ENCODE results near the gene MOGAT1. TPM values are rescaled to one million over a fixed set of nuclear protein-coding genes. Genes with fewer than 3 reads are reported as not detected.
"Not testable (repeated sequence)": the region's sequence is repeated elsewhere in the genome, so short reads cannot be mapped to it uniquely, and the experiment has no call there.

Gene MOGAT1
- total RNA-seq, 1 experiment from 2014 or later, result not detected

- POLR2A ChIA-PET (ENCODE audit: unreplicated experiment), result no interaction called here
- Histone ChIP-seq H3K9me3 (ENCODE audit: low read length) (no peaks in the 10 kb centered on the region), H3K4me3 (ENCODE audit: low read length) (no peak overlapping the region), H2AFZ (ENCODE audit: low read length) (no peak overlapping the region), H3K9ac (ENCODE audit: low read length) (no peak overlapping the region), H3F3A (ENCODE audit: low read length, unreplicated experiment) (no peaks in the 10 kb centered on the region), H3K9me2 (replicated peaks; ENCODE audit: low read length) (no peaks in the 10 kb centered on the region), H3K36me3 (ENCODE audit: low read depth, low read length) (no peaks in the 10 kb centered on the region), H4K20me1 (ENCODE audit: low read length) (no peaks in the 10 kb centered on the region), H3K4me1 (ENCODE audit: insufficient read depth, low read length) (peaks cover 13% of the 10 kb centered on the region; the same call in 1 of the 2 replicates), H3K27me3 (ENCODE audit: low read length) (no peaks in the 10 kb centered on the region), H3K79me2 (ENCODE audit: low read length) (no peaks in the 10 kb centered on the region), H3K27ac (ENCODE audit: low read length) (no peak overlapping the region), H3K4me2 (ENCODE audit: low read length) (no peak overlapping the region)
- ATAC-seq (no peak), DNase-seq (no peak)
- TF ChIP-seq CTCF (conservative IDR thresholded peaks at IDR 0.05; ENCODE audit: low read depth, low read length) (no peak), EZH2 (IDR thresholded peaks at IDR 0.05; ENCODE audit: low read length, unreplicated experiment) (no peak), EZH2phosphoT487 (IDR thresholded peaks at IDR 0.05; ENCODE audit: borderline replicate concordance, low read length) (no peak)
- BruUV-seq (replicated peaks), result no TSS peak
- CTCF ChIA-PET, result no interaction called here
- intact Hi-C loops (cut with micrococcal nuclease), result no loop called here
Measured at GRCh38 chr2:222713002-222713401, 41.5 kb downstream of the MOGAT1 start.

GRCh38 chr2:222714361-222715241 lies 43.1 kb downstream of the MOGAT1 start:
- no peak overlapping the region for H3K4me2 ChIP-seq (ENCODE audit: low read length)
- 0 out of 2 replicates have a peak overlapping the region, but pooled peaks have one; percentile 13 for H2AFZ ChIP-seq (ENCODE audit: low read length)
- H3K36me3 ChIP-seq (ENCODE audit: low read depth, low read length), result no peaks in the 10 kb centered on the region
- no peaks in the 10 kb centered on the region for H3K4me1 ChIP-seq (ENCODE audit: insufficient read depth, low read length)
- H3F3A ChIP-seq (ENCODE audit: low read length, unreplicated experiment), result no peaks in the 10 kb centered on the region
- H3K9ac ChIP-seq (ENCODE audit: low read length), result no peak overlapping the region
- H4K20me1 ChIP-seq (ENCODE audit: low read length), result no peaks in the 10 kb centered on the region
- H3K79me2 ChIP-seq (ENCODE audit: low read length), result no peaks in the 10 kb centered on the region
- no peak overlapping the region for H3K4me3 ChIP-seq (ENCODE audit: low read length)
- BruUV-seq (replicated peaks), result no TSS peak
- H3K9me3 ChIP-seq (ENCODE audit: low read length), result no peaks in the 10 kb centered on the region
- intact Hi-C loops (cut with micrococcal nuclease), result no loop called here
- ATAC-seq (no peak), DNase-seq (no peak)
- ChIA-PET CTCF (no interaction called here), POLR2A (ENCODE audit: unreplicated experiment) (no interaction called here)
- TF ChIP-seq EZH2 (IDR thresholded peaks at IDR 0.05; ENCODE audit: low read length, unreplicated experiment) (no peak), CTCF (conservative IDR thresholded peaks at IDR 0.05; ENCODE audit: low read depth, low read length) (no peak), EZH2phosphoT487 (IDR thresholded peaks at IDR 0.05; ENCODE audit: borderline replicate concordance, low read length) (no peak)
- H3K9me2 ChIP-seq (replicated peaks; ENCODE audit: low read length), result no peaks in the 10 kb centered on the region
- H3K27me3 ChIP-seq (ENCODE audit: low read length), result no peaks in the 10 kb centered on the region
- H3K27ac ChIP-seq (ENCODE audit: low read length), result no peak overlapping the region

GRCh38 chr2:222715742-222716141 lies 44.3 kb downstream of the MOGAT1 start:
- no peak overlapping the region for H2AFZ ChIP-seq (ENCODE audit: low read length)
- TF ChIP-seq EZH2 (IDR thresholded peaks at IDR 0.05; ENCODE audit: low read length, unreplicated experiment) (no peak), CTCF (conservative IDR thresholded peaks at IDR 0.05; ENCODE audit: low read depth, low read length) (no peak), EZH2phosphoT487 (IDR thresholded peaks at IDR 0.05; ENCODE audit: borderline replicate concordance, low read length) (no peak)
- no peak overlapping the region for H3K27ac ChIP-seq (ENCODE audit: low read length)
- ChIA-PET POLR2A (ENCODE audit: unreplicated experiment) (no interaction called here), CTCF (no interaction called here)
- H3K4me2 ChIP-seq (ENCODE audit: low read length), result no peak overlapping the region
- H3F3A ChIP-seq (ENCODE audit: low read length, unreplicated experiment), result no peaks in the 10 kb centered on the region
- H3K27me3 ChIP-seq (ENCODE audit: low read length), result no peaks in the 10 kb centered on the region
- no peaks in the 10 kb centered on the region for H3K79me2 ChIP-seq (ENCODE audit: low read length)
- no peaks in the 10 kb centered on the region for H3K36me3 ChIP-seq (ENCODE audit: low read depth, low read length)
- H3K9ac ChIP-seq (ENCODE audit: low read length), result no peak overlapping the region
- no TSS peak for BruUV-seq (replicated peaks)
- no peak overlapping the region for H3K4me3 ChIP-seq (ENCODE audit: low read length)
- H3K9me2 ChIP-seq (replicated peaks; ENCODE audit: low read length), result no peaks in the 10 kb centered on the region
- no peaks in the 10 kb centered on the region for H3K9me3 ChIP-seq (ENCODE audit: low read length)
- no peak for DNase-seq
- H4K20me1 ChIP-seq (ENCODE audit: low read length), result no peaks in the 10 kb centered on the region
- no peaks in the 10 kb centered on the region for H3K4me1 ChIP-seq (ENCODE audit: insufficient read depth, low read length)
- intact Hi-C loops (cut with micrococcal nuclease), result no loop called here
- ATAC-seq, result no peak

GRCh38 chr2:222719787-222720186 lies 48.3 kb downstream of the MOGAT1 start:
- H3K9me3 ChIP-seq (ENCODE audit: low read length), result not testable (repeated sequence)

More at GRCh38 chr2:222719787-222720186, 48.3 kb downstream of the MOGAT1 start:
- CTCF ChIA-PET; POLR2A ChIA-PET (ENCODE audit: unreplicated experiment); H3K27me3 ChIP-seq (ENCODE audit: low read length); H3K27ac ChIP-seq (ENCODE audit: low read length); H3K4me3 ChIP-seq (ENCODE audit: low read length); H3K36me3 ChIP-seq (ENCODE audit: low read depth, low read length); H2AFZ ChIP-seq (ENCODE audit: low read length); H4K20me1 ChIP-seq (ENCODE audit: low read length); H3F3A ChIP-seq (ENCODE audit: low read length, unreplicated experiment); BruUV-seq (replicated peaks); H3K79me2 ChIP-seq (ENCODE audit: low read length); H3K9me2 ChIP-seq (replicated peaks; ENCODE audit: low read length); DNase-seq; ATAC-seq; intact Hi-C loops (cut with micrococcal nuclease); H3K4me1 ChIP-seq (ENCODE audit: insufficient read depth, low read length); H3K9ac ChIP-seq (ENCODE audit: low read length); H3K4me2 ChIP-seq (ENCODE audit: low read length): not testable (repeated sequence)
